HG03108 (cell line): ENCODE measurements around the gene TMEM107.
"Not testable (repeated sequence)": the region's sequence is repeated elsewhere in the genome, so short reads cannot be mapped to it uniquely, and the experiment has no call there.

Experiments
- ATAC-seq: cut with Tn5 transposase; IDR thresholded peaks from one replicate; pipeline ENCODE4 v1.9.1; 2021; ENCODE audit warnings: moderate library complexity; ENCODE audit not compliant: unreplicated experiment

Gene TMEM107

DNA sequence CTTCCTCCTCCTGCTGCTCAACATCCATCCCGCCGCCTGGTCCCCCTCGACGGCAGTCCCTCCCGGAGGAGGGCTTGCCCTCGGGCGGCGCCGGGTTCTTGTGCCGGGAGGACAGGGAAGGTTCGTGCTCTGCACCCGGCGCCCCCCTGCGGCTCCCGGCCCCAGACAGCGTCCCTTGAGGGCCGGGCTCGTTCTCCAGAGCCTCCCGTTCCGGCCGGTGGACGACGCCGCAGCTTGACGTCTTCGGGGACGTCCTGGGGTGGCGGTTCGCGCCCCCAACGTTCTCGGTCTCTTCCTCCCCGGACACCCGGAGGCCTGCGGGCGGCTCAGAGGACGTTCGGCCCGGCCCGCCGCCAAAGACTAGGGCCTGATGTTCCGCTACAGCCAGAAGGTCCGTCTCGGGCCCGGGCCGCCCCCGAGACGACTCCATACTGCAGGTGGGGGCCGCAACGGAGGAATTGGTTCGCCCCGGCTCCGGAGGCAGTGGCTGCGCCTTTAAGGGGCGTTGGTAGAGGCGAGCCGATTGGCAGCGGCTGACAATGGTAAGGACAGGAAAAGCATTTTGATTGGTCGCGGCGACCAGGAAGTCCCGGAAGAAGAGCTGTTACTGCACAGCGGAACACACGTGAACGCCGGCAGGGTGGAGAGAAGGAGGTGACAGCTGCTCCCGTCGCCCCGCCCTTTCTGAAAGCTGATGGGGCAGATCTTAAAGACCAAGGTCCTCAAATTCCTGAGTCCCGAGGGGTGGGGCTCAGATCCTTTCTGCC is 13.7 kb upstream of the TMEM107 start, which contains the start of gene BORCS6:
TSS of gene BORCS6 (minus strand) at position 470 of the 767 bp plus-strand sequence. CDS start at position 430, 40 bp downstream.
- peak; percentile 42 for ATAC-seq

GRCh38 chr17:8189041-8189710 is 13.0 kb upstream of the TMEM107 start:
- no peak for ATAC-seq

DNA sequence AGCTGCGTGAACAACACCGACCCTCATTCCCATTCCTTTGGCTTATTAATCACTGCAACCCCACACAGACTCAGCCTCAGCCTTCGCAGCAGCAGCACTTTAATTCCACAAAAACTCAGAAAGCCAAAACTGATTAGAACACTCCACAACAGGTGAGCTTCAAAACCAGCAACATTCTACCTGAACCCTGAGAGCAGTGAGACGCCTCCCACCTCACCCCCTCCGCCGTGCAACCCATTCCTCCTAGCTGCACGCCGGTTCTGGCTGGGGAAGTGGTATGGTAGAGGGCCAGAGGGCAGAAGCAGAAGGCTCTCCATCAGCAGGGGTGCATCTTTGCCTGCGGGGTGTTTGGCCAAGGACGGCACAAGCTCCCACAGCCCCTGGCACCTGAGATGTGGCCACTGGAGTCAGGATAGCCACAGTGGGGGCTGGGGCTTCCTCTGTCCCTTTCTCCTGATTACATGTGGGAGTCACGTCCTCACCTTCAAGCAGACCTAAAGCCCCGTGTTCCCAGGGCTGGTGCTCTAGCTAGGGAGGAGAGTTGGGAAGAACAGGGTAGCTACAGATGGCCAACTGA is 12.2 kb upstream of the TMEM107 start:
- no peak for ATAC-seq

GRCh38 chr17:8187517-8188262 is 11.5 kb upstream of the TMEM107 start:
- ATAC-seq: no peak

GRCh38 chr17:8186787-8187516 is 10.8 kb upstream of the TMEM107 start:
- ATAC-seq: peak; percentile 21

DNA sequence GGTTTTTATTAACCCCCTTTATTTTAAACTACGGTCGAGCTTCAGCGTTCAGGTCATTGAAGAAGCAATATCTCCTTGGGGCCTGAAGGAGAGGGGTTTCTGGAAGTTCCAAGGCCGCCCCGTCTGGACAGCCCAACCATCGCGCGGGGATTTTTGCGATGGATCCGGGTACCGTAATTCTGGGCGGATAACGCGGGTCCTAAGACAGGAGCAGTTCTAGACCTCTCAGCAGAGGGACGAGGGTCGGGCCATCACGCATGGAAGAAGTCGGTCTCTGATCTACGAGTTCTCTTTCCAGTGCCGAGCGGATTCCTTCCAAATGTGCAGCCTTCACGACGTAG is 10.2 kb upstream of the TMEM107 start:
- ATAC-seq: no peak

DNA sequence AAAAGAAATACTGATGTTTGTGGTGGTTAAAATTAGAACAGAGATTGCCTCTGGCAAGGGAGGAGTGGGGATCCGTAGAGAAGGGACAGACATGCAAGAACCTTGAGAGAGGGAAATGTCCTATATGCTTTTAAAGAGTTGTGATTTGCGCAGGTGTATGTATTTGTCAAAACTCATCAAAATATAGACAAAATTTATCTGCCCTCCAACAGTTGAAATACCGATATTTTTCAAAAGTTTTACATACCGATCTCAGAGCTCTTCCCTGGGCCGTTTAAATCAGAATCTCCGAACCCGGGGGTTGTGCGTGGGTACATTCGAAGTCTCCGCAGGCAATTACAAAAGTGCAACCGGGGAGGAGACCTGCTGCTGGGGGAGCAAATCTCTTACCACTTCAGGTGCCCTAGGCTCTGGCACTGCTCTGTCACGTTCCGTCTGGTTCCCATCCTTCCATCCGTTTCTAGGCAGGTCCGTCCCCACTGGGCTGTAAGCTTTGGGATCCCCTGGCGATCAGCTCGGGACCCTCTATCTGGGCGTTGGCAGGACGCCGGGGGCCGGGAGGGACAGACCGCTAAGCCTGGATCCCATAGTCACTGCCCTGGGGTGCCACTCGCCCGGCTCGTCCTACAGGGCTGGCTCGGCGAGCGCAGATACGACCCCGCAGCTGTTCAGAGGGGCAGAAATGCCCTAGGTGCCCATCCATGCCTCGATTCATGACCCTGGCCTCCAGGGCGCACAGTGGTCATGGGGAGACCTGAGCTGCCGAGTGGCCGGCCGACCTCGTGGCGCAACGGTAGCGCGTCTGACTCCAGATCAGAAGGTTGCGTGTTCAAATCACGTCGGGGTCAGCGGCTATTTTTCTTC is 9.6 kb upstream of the TMEM107 start:
- ATAC-seq: no peak

GRCh38 chr17:8176998-8177731 is 985 bp upstream of the TMEM107 start:
- ATAC-seq: no peak

- ATAC-seq: no peak
Observed at GRCh38 chr17:8175795-8176196, 384 bp downstream of the TMEM107 start.

DNA sequence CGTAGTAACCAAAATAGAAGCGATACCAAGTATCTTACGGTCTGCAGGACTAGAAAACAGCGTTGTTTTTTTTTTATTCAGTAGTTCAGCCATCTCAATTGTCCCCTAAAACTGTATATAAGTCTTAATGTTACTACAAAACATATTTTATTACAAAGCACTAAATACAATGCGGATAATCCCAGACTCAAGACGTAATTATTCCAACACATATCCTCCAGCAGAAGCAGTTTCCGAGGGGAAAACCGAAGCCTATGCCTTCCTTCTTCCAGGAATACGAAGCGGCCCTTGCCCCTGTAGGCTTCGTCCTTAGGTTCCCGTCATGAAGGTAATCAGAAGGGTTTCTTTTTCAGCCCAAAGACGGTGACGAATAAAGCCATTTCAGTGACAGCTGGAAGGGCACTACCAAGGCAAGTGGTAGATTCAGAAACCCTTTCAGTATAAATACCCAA is 2.3 kb downstream of the TMEM107 start:
- ATAC-seq: no peak

- peak; percentile 63 for ATAC-seq
Observed at GRCh38 chr17:8173056-8173870, 2.9 kb downstream of the TMEM107 start.

GRCh38 chr17:8170186-8170585 is 6.0 kb downstream of the TMEM107 start:
- ATAC-seq: not testable (repeated sequence)

- no peak for ATAC-seq
Observed at GRCh38 chr17:8167526-8167925, 8.7 kb downstream of the TMEM107 start.

GRCh38 chr17:8166731-8167130 is 9.4 kb downstream of the TMEM107 start:
- no peak for ATAC-seq

GRCh38 chr17:8164815-8165131 is 11.4 kb downstream of the TMEM107 start:
- no peak for ATAC-seq

DNA sequence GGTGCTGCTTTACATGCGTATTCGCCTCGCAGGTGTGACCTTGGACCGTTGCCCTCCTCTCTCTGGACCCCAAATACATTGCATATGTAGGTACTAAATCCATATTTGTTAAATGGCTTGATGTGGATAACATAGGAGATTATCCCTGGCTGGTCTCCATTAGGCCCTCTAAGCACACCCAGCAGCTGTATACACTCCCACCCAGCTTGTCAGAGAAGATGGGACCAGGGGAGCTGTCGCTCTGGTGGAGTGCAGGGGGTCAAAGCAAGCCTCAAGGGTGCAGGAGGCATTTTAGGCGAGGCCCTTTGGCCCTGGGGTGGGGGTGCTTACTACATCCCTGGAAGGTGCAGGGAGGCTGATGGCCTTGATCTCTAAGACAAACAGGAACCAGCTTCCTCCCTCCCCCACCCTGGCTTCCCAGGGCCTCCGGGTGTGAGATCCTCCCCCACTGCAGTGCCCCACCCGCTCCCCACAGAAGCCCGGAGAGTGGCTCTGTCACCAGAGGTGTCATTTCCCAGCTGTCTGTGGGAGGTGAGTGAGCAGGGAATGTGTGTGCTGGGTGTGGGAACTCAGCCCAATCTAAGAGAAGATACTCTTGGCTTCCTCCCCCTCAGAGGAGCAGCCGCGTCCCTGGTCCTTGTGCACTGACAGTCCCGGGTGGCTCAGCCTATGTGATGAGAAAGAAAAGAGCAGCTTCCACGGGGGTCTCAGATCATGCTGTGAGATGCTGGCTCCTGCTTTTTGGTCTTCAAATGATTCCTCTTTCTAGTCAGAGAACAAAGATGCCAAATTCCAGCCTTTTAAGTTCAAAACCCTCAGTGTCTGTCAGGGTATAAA is 12.0 kb downstream of the TMEM107 start:
- no peak for ATAC-seq
